Eye (tissue), 1 donor: ENCODE results near the gene SEMA6A.

ENCODE experiments used
- DNase-seq: peaks from one replicate; pipeline ENCODE4 v3.0.0-alpha.2; 2015

The SEMA6A gene

GRCh38 chr5:116436674-116437350 is 137.8 kb downstream of the SEMA6A start:
- no peak for DNase-seq

- DNase-seq, result no peak
Measured at GRCh38 chr5:116428966-116429365, 145.7 kb downstream of the SEMA6A start.

DNA sequence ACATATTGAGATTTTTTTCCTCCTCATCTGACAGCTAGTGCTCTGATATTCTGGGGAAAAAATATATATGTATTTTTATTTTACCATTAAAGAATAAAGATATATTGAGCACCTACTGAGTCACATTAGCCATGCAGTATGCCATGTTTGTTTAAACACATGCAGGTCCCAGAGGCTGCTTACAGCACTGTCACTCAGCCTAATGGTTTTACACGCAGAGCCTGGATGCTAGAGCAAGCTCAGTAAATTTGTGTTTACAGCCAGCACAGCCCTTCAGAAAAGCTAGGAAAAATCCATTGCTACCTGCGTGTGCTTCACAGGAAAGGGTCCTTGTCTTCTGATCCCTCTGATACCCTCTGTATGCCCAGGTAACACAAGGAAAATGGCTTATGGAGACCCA is 146.2 kb downstream of the SEMA6A start:
- DNase-seq, result no peak

GRCh38 chr5:116424951-116425350 is 149.7 kb downstream of the SEMA6A start:
- no peak for DNase-seq

DNA sequence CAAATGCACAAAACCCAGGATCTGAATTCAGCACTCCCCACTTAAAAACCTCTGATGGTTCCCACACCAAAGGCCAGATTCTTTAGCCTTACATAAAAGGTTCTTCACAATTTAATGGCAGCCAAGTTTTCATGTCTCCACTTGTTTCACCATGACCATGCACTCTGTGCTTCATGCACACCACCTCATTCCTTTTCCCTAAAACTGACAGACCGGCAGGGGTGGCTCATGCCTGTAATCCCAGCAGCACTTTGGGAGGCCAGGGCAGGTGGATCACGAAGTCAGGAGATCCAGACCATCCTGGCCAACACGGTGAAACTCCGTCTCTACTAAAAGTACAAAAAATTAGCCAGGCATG is 150.4 kb downstream of the SEMA6A start:
- no peak for DNase-seq

GRCh38 chr5:116423587-116424257 is 150.9 kb downstream of the SEMA6A start:
- no peak for DNase-seq

DNA sequence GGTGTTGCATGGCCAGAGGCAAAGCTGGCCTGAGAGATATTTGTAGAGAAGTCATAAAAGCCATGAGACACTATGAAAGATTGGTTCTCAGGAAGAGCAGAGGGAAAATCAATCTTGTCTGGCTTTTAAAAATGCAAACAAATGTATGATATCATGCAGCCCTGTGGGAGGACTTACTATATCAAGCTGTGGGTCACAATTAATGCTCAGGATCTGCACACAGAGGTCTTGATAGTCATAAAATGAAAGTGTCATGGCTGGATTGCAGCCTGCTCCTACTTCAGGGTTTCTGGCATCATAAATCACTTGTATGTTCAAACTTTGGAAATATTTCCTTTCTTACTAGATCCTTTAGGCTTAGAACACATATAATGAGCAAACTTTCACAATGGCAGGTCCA is 151.5 kb downstream of the SEMA6A start:
- no peak for DNase-seq

GRCh38 chr5:116421080-116421629 is 153.5 kb downstream of the SEMA6A start:
- DNase-seq, result no peak

DNA sequence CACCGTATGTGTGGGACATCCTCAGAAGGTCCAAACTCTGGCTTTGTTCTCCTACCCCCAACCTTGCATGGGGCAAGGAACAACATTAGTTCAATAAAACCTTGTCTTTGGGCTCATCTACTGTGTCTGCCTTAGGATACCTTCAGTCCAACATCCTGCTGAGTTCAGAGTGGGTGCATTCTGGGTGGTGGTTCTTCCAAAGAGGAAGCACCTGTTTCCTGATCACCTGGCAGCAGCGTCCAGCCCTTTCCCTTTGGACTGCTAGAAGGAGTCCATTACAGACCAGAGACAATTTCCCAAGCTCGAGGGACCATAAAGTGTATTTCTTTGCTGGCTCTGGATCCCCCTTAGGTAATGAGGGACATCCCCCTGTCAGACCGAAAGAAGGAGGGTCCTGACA is 154.1 kb downstream of the SEMA6A start:
- DNase-seq, result no peak

GRCh38 chr5:116419258-116419657 is 155.4 kb downstream of the SEMA6A start:
- no peak for DNase-seq

DNA sequence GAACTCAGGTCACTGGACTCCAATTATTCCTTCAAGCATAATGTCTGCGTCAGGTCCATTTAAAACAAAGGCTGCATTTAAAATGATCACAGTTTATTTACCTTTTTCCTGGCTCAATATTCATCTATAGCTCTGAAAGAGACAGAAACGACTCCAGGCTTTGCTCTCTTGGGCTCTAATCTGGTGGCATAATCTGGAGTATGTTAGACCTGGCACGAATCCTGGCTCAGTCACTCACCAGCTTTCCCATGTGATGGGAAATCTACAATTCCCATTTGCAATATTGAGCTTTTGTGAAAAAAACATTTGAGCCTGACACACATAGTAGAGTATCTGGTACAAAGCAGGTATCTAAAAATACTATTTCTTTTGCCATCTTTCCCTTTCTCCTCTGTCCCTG is 155.8 kb downstream of the SEMA6A start:
- DNase-seq, result no peak

DNA sequence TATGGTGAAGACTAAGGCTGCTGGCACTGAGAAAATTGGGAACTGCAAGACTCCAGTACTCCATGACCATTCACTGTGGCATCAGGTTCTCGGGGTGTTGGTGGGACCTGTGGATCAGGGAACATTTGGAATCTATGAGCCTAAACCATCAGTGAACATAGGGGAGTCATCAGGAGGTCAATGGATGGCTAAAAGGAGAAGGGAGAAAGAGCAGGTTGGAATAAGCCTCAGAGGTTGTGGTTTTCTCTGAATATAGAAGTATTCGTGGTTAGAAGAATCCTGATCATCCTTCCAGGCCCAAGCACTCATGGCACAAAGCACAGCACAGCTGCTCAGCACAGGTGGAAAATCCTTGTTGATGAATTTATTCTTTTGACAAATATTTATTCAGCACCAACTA is 156.6 kb downstream of the SEMA6A start:
- no peak for DNase-seq

GRCh38 chr5:116415989-116416388 is 158.6 kb downstream of the SEMA6A start:
- no peak for DNase-seq

DNA sequence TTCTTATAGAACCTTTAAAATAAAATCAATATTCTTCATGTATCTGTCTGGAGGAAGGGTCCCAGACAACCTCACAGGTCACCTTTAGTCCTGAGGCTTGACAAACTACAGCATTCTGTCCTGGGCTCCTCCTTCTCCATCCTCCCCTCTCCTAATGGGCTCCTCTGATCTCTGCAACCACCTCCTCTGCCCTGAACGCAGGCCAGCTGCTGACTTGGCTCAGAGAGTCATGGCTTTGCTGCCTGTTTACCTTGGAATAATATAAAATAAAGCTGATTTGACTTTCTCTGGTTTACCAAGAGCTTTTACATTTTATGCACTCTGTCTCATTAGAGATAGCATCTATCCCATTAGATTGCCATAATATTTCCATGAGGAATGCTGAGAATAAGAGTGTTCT is 159.4 kb downstream of the SEMA6A start:
- DNase-seq, result no peak

DNA sequence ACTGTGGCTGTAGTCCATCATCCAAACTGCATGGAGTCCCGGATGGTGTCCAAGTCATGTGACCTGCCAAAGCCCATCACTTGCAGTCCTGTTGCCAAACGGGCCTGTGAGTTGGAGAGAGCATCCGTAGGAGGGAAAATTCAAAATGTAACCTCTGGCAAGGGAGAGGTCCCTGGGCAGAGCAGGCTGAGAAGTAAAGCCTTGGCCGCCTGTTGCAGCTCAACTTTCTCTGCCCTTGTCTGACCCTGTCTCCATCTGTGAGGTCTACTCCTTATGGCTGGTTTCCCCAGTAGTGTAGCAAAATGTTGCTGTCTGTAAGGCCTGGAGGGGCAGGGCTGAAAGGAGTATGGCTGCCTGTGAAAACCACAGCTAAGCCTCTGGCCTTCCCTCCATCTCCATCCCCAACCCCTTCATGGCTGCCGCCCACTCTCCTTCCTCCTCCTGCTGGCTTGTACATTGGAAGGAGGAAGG is 163.5 kb downstream of the SEMA6A start:
- DNase-seq, result no peak

GRCh38 chr5:116410336-116410890 is 164.2 kb downstream of the SEMA6A start:
- no peak for DNase-seq

GRCh38 chr5:116409591-116410296 is 164.9 kb downstream of the SEMA6A start:
- no peak for DNase-seq

DNA sequence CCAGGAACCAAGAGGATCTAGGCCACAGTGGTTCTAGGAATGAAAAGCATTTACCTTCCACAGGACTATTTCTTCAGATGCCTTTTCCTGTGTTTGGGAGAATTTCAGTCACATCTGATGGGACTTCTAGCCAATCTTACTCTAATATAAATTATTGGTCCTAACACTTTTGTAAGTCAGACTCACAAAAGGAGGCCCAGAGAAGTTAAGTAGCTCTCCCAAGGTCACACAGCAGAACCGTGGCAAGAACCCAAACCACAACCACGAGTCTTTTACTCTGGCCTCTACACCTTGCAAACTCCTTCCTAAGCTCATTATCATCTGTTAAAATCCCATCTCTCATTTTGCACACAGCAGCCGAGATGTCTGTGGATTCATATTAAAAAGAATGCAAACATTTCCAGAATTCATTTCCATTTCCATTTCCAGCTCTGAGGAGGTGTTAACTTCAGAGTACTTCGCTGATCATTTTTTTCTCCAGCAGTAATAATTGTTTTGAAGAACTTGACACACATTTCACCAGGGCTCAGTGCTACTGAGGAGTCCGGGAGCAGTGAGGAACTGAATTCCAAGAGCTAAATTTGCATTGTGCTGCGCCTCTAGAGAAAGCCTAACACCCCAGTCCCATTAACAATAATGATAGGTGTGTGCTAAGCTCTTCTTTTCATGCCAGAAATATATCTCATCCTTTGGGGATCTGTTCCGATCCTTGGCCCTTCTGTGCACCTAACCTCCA is 168.1 kb downstream of the SEMA6A start:
- no peak for DNase-seq

- no peak for DNase-seq
Measured at GRCh38 chr5:116404792-116405191, 169.8 kb downstream of the SEMA6A start.

- no peak for DNase-seq
Measured at GRCh38 chr5:116404016-116404415, 170.6 kb downstream of the SEMA6A start.

DNA sequence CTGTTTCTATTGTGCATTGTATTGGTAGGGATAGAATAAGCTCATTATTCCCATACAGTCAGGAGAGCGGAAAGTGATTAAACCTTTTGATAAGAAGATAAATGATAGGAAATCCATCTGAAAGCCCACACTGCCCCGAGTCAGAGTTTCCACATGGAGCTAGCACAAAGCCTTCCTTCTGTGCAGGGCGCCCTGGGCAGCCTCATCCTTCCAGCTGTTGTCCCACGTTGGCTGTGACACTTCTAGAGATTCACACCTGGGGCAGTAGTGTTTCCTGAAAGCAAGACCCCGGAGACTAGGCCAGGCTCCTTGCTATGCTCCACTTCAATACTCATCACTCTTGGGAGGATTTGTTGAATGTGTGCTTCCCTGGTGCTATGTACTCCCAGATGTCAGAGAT is 172.4 kb downstream of the SEMA6A start:
- DNase-seq, result no peak

DNA sequence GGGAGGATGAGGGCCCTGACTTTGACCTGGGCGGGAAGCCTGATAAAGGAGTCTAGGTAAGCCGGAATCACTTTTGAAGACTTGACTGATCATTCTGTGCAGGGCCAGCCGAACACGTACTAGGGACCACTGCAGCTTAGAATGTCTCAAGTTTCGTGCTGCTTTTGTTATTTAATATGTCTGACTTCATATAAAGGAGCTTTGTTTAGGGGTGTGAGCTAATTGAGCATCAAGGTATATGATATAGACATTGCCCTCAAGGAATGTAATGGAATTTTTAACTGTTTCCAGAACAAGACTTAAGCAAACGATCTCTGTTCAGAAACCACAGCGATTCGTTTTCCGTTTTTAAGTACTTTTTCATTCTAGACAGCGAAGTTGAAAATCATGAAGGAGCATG is 173.0 kb downstream of the SEMA6A start:
- DNase-seq, result no peak
